Stimulated activated CD8-positive, alpha-beta memory T cell treated with anti-CD3 and anti-CD28 coated beads, Interleukin-15, amount 100 ng/mL, for 24 hours (primary cell): ENCODE results near the gene KDM5A.

Source experiments
- DNase-seq: peaks from one replicate; pipeline ENCODE4 v3.0.0-alpha.2; 2020; ENCODE audit warnings: low read depth

Gene KDM5A

DNA sequence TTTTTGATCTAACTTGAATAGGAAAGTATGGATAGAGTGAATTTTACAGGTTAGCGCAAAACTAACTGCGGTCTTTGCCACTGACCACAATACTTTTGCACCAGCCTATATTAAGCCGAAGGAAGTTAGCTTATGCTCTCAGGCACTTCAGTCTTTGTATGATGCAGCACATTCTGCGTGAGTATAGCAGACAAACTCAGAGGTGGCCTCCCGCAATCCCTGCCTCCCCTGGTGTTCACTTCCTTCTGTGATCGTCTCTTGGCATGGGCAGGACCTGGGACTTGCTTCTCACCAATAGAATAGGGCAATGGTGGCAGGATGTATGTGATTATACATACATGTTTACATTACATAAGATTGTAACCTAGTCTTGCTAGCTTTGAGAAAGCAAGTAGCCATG, 116.2 kb downstream of the KDM5A start:
- no peak for DNase-seq

DNA sequence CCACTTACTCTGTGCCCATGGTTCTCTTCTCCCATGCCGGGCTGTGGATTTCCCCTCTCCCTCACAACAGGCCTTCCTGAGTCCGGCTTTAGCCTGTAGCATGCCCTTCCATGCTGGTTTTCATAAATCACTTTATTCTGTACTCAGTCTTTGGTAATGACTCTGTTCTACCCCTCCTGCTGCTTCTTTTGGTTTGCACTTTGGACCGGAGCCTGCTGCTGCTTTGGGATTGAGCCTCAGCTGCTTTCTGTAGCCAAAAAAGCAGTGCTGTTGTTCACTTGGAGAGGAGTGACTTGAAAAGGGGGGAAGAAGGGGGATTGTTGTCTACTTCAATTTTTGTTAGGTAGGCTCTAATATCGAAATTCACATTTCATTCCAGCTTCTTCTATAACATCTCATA, 118.0 kb downstream of the KDM5A start:
- DNase-seq: no peak

DNA sequence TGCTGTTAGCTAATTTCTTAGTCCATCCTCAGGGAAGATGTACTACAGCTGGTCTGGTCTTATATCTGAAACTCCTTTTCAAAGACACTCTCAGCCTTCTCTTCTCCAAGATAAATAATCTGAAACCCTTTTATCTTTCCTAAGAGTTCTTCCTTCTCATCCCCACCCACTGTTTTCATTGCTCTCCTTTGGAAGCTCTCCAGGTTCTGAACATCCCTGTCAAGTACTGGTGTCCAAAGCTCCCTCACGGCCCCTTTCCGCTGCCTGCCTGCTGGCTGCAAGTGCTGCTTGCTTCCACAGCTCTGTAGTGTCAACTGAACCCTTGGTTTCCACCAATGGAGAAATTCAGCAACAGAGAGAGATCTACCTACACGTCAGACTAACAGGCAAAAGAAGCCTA, 119.9 kb downstream of the KDM5A start:
- no peak for DNase-seq

DNA sequence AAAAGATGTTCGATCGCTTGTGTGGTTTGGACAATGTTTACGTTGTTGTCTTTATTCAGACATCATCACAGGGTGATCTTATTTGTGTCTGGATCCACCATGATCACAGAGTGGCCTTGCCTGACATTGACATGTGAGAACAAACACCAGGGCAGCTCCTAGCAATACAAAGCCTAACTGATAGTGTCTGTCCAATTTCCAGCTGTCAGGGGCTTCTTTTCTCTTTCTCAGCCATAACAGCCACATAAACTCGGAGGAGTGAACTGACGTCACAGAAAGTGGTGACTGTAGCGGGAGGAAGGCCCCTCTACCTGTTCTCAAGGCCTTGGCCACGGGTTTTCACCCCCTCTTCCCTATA, 120.7 kb downstream of the KDM5A start:
- DNase-seq: no peak

DNA sequence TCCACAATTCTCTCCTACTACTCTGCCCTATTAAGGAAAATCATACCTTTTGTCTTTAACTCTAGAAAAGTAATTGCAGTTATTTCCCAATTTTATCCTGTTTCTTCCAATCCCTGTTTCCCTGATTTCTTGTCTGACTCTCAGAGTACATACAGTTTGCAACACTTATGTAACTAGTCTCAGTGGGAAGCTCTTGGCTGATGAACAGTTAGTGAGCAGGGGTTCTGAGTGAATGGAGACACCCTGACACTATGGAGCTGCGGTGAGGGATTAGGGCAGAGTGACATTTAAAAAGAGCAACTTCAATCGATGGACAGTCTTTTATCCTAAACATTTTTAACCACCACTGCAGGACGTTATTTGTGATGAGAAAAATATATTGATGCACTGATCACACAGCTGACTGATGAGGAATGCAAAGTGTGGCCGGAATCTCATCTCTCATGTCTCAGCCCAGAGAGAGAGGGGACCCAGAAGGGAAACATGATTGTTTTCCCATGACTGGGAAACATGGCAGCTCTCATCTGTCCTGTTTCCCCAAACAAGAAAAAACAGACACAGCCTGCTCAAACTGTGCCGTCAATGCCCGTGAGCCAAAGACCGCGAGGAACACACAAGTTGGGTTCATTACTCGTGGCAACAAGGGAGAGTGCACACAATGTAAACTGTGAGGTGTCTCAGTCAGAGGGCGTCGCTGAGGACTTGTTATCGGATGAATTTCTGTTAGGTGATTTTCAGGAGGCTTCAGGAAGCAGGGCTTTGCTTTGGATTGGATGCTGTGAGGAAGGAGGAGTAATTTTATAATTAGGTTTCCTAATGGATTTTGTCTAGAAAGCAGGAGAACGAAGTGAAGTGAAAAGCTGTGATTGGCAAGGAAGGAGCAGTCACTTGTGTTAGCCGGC, 121.3 kb downstream of the KDM5A start:
- DNase-seq: no peak

DNA sequence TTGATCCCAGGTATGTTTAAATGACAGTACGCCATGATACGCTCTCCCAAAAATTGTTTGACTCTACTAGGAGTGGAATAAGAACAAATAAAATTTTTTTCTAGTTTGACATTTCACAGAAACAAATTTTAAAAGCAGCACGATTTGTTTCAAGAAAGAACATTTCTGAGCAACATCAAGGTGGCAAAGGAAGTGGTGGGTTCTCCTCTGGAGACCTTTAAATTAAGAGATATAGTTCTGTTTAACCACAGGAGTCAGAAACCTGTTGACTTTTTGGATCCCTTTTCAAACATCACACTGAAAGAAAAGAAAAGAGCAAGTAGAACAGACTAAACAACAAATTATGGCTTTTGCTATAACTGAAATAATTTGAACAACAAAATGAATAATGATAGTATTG, 124.0 kb downstream of the KDM5A start:
- DNase-seq: no peak

DNA sequence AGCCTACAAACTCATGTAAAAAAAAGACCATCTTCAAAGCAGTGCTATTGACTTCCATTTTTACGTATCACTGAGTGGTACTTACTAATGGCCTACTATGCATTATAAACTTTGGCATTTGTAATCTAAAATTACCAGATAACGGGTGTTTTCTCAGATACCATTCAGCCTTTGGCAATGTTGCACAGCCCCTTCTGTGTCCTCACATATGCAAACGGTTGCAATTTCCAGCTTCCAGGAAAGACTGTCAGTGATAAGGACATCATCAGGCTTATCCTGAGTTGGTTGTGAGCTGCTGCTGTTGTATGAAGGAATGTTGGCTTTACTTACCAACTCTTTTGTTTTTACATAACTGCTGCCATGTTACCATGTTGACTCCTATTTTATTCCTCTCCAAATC, 124.9 kb downstream of the KDM5A start:
- DNase-seq: no peak

DNA sequence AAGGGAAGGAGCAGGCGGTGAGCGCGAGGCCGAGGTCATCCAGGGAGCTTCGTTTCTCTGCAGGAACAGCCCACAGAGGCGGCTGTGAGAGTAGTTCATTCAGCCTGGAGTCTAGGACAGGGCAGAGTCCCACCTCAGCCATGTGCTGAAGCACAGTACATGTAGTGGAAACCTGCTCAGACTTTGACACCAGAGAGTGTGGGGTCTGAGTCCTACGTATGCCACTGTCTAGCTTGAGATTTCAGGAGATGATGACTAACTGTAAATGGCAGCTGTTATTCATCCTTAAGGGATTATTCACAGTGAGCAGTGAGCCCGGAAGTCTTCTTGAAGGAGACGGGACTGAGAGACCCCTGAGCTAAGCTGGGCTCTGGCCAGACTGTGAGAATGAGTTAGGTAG, 125.5 kb downstream of the KDM5A start:
- no peak for DNase-seq

DNA sequence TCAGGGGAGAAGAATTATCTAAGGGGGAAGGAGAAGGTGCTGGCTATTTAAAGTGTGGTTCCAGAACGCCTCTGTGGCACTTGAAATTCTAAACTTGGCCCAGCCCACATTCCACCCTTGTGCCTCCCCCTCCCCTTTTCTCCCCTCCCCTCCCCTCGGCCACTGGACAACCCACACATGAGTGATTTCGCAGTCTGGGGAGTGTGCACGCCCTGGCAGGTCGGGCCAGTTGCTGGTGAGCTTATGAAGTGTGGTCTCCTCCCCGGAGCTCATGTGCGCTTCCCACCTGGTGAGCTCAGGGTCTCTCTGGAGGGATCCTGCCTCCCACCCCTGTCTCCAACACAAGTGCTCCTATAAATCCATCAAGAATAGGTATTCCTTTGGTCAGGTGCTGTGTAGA, 126.3 kb downstream of the KDM5A start, which contains the start of gene SLC6A13:
Gene SLC6A13, minus strand, starts transcription at position 20 of the 400 bp plus-strand sequence. CDS start 2,784 bp downstream, outside the sequence.
- no peak for DNase-seq

DNA sequence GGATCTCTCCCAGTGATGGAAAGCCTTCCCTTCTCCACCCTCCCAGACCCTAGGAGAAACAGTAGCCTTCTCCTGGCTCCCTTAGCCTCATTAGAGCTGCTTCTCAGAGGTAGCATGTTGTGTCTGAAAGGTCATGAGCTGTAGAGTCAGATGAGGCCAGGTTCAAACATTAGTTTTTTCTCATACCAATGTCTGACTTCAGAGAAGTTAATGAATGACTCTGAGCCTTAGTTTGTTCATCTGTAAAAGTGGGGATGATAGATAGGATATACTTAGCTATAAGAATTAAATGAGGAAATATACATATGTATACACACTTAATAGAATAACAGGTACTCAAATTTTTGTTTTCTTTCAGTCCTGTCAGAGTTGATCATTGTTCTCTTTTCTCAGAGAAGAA, 127.0 kb downstream of the KDM5A start:
- no peak for DNase-seq

DNA sequence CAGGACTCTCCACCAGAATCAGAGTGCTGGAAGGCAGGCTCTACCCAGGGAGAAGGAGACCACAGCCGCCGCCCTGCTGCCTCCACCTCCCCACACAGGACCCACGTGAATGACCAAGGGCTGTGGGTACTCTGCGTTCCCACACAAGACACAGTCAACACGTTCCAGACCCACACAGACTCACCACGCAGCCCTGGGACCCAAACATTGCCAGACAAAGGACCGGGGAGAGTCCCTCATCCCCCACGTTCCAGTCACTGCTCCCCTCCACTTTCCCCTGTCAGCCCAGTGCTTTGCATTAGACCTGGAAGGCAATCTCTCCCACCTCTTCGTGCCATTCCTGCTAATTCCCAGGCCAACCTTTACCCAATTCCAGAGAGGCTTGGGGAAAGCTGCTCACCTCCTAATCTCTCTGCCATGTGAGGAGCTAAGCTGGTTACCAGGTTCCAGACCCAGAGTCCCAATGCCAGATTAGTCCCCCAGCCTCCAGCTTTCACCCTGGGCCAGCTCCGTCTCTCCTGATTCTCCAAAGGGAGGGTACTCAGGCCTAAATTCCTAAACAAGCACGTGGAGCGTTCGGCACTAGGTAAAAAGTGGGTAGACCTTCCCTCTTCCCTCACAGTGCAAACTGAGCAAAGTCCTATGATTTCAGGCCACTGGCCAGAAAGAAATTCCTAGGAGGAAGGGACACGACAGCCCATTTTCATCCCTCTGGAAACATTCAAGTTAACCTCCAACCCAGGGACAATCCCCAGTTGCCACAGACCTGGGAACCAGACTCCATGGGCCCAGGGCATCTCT, 131.4 kb downstream of the KDM5A start:
- DNase-seq: no peak

DNA sequence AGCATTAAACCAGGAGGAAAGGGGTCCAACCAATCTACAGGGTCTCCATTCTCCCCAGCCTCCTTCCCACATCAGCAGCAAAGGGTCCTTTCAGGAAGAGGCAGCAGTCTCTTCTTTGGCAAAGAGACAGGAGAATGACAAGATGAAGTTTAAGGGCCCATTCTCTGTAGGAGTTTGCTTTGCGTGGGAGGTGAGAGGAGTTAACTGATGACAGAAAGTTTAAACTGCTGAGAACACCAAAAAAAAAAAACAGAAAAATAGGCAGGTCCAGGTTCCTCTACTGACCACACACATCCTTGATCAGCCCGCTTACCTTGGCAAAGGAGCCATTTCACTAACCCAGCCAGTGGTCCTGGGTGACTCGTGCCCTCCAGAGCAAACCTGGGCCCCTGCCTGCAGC, 132.2 kb downstream of the KDM5A start:
- DNase-seq: no peak

DNA sequence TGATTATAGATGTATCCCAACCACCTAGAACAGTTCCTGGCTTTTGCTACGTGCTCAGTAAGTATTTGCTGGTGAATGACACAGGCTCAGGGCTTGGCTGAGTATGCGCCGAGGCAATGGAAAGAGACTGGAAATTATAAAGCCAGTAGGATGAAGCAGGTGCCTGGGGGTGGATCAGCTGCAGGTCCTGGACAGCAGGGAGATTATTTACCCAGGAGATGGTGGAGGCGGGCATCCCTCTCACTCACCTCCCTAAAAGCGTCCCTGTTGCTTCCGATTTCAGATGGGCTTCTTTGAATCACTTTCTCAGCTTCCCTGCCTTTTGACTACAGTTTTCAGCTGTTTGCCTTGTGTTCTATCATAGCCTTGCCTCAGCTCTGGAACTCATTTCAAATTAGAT, 132.9 kb downstream of the KDM5A start:
- no peak for DNase-seq

DNA sequence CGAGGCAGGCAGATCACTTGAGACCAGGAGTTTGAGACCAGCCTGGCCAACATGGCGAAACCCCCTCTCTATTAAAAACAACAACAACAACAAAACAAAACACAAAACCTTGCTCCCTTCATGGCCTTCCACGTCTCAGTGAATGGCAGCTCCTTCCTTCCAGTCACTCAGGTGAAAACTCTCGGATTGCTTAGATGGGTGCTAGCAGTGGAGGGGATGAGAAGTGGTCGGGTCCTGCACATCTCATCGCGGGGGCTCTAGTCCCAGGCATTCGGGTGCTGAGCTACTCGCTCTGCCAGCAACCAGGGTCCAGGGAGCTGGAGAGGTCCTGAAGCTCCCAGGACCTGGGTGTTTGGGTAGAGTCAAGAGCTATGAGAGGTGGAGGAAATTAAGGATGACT, 134.2 kb downstream of the KDM5A start:
- DNase-seq: no peak

DNA sequence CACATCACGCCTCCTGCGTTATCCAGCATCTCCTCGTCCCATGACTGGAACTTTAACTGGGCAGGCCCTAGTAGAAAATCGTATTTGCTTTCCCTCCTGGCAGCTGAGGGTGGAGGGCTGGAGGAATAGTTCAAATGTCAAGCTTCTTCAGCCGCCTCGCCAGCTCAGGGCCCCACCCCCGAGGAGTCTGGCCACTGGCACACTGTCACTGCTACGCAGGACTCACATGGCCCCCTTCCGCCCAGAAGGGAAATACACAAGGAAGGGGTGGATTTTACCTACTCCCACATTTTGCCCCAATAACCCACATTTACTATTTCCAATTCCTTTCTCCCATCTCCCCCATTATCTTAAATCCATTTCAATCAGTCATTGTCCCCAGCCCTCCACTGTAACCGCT, 135.1 kb downstream of the KDM5A start:
- DNase-seq: no peak

DNA sequence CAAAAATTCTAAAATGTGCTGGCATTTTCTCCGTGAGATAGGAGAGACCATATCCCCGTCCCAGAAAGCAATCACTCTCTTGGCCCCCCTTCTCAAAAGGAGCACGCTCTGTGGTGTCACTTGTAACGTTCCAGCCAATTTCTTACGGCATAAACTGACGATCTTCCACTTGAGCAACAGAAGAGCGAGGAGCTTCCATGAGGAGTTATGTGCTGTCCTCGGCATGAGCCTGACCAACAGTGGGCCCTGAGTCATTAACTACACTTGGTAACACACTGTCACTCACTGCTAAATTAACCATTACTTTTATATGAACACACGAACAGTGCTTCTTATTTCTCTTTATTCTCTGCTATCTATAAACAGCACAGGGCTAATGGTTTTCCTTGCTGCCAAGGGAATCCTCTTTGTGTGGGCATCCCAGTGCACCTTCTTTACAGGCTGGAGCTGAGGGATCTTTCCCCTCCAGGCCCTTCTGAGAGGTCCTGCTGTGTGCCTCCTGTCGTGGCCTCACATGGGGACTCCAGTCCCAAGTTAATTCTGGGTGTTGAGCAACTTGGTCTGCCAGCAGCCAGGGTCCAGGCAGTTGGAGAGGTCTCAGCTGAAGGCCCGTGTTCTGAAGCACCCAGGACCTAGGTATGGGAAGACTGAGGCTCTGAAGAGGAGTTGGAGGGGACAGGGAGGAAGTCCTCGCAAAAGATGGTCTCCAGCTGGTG, 135.8 kb downstream of the KDM5A start:
- DNase-seq: no peak

DNA sequence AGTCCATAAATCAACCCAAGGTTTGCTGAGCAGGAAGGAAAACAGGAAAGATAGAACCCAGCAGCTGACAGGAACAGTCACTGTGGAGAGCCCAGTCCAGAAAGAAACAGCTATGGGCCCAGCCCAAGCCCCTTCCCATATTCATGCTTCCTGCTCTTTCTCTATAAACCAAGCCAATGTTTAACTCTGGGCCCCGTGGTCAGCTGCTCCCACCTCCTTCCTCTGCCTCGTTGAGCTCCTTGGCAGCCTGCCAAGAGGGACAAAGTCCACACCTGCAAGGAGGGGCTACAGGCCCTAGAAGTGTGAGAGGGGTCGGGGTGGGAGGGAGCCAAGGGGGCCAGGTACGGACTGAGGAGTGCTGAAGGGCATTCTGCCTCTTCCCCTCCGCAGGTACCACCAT, 136.5 kb downstream of the KDM5A start:
- DNase-seq: no peak

DNA sequence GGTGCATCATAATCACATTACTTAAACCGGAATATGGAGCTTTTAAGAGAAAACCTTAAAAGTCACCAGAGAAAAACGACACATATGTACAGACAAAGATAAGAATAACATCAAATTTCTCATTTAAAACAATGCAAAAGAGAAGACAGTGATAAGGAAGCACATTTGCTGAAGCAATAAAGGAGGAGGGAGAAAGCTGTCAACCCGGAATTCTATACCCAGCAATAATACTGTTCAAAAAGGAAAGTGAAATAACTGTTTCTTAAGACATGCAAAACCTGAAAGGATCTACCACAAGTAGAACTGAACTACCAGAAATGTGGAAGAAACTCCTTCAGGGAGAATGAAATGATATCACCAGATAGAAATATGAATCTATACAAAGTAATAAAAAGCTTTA, 141.8 kb downstream of the KDM5A start:
- no peak for DNase-seq

DNA sequence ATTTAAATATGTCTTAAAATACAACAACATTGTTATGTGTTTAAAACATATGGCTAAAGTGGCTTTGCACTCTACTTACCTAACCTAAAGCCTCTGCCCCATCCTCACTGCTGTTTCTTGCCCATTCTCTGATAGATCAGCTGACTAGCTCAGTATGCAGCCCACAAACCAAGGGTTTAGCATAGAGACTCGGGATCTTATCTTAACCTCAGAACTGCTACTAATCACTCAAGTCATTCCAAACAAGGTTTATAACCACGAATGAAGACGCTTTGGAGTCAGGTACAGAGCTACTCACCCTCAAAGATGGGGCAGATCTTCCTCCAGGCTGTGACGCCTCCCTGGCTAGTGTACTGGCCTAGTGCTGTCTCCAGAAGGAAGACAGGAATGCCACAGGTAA, 145.7 kb downstream of the KDM5A start:
- DNase-seq: no peak

DNA sequence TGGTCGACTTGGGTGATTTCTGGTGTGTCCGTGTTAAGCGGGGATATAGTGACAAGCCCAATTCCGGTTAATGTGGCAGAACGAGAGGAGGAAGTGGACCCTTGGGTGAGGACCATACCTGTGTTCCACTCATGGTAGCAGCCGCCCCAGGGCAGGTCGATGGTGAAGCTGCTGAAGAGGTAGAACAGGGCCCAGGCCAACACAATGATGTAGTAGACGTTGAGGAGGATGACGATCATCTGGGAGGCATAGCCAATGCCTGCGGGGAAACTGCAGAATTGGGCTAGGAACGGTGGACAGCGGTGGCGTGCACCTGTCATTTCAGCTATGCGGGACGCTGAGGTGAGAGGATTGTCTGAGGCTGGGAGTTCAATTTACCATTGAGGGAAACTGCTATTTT, 146.6 kb downstream of the KDM5A start:
- no peak for DNase-seq

DNA sequence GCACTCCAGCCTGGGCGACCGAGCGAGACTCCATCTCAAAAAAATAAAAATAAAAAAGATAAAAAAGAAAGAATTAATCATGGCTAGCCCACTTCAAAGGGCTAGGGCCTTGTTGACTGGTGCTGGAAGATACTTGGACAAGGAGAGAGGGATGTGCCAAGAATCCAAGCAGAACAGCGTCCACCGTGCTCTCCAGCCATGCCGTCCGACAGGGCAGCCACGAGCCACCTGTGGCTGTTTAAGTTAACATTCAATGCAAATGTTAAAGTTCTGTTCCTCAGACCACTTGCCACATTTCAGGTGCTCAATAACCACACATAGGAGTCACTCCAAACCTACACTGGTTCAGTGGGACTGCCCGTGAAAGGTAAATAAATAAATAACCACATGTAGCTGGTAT, 147.9 kb downstream of the KDM5A start:
- DNase-seq: no peak

DNA sequence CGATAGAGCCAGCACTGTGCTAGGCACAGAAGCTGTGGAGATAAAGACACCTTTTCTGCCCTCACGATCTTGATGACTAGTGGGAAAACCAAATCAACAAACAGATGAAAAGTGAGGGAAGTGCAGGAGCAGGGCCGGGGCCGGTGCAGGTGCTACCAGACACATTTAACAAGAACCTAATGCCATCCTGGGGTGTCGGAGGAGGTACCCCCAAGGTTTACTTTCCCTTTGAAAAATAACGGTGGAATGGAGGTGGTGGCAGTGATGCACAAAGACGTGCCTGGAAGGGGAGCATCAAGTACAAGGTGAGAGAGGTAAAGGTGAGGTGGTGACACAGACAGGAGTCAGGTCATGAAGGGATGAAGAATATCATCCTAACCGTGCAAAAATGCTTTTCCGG, 148.6 kb downstream of the KDM5A start:
- no peak for DNase-seq
